Right hindlimb (tissue), 1 donor: ENCODE results near the gene KCNA5.
A peak's percentile ranks its signal among the peaks of the same experiment; 100 is the strongest.

Experiments
- DNase-seq: peaks from one replicate; pipeline ENCODE4 v3.0.0-alpha.2; 2018

KCNA5 gene

DNA sequence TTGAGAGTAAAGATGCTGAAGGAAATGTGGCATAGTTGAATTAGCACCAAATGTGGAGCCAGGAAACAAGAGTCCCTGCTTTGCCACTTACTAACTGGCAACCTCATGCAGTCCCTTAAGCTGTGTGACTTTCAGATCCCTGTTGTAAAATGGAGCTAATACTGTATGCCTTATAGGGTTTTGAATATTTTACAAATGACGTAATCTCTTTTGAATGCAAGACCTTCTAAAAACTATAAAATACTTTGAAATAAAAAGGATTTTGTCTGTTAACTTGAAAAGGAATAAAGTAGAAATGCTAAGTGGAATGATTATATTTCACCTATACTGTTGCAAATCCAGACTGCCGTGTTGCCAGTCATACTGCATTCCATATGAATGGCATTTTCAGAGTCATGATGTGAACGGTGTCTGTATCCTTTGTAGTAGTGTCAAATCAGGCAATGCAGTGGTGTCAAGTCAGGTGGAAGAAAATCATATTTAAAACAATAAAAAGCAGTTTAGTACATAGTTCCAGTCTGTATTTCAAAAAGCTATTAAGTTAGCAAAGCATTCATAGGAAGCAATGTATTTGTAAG lies 21.3 kb downstream of the KCNA5 start:
- DNase-seq: no peak

DNA sequence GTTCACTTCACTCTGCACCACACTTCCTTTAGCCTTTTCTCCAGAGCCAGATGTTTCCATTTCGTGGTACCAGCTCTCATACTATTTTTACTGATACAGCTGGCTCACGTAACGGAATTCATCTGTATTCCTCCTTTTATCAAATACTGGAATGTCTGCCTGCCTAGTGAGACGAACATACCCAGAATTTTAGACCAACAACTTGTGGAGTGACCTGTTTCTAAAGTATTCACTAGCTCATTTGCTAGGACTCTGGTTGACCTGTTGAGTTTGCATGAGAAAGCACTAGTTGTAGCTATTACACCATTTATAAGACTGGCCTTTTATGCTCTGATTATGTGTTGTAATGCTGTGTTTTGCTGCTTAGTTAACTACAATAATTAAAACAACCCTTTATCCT lies 22.6 kb downstream of the KCNA5 start:
- DNase-seq: no peak

DNA sequence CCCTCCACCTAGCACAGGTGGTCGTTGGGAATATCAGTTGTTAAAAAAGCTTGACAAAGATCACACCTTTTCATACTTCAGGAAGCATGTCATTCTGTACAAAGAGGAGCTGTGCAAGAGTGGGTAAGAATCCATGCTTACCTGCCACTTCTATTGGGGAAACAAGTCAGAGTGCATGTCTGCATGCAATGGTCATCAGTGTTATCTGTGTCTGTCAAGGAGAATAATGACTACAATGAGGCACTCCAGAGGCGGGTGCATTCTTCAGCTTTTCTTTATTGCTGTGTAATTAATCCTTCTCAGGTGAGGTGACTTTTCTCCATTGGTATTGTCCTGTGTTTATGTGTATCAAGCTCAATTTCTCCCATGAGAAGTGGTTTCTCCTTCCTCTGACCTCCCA lies 24.4 kb downstream of the KCNA5 start:
- no peak for DNase-seq

DNA sequence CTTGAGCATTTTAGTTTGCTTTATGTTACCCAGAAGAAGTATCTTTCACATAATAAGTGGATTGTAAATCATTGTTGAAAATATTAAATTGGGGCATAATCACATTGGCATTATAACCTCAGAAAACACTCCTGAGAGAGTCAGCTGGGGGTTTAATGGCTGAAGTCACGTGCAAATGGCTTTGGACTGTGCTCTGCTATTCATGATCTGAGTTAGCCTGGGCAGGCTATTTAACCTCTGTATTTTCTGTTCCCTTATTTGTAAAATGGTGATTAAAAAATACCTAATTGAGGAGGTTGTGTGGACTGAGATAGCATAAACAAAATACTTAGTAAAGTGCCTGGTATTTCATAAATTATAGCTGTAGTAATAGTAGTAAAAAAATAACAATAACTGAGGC lies 24.9 kb downstream of the KCNA5 start:
- DNase-seq: no peak

DNA sequence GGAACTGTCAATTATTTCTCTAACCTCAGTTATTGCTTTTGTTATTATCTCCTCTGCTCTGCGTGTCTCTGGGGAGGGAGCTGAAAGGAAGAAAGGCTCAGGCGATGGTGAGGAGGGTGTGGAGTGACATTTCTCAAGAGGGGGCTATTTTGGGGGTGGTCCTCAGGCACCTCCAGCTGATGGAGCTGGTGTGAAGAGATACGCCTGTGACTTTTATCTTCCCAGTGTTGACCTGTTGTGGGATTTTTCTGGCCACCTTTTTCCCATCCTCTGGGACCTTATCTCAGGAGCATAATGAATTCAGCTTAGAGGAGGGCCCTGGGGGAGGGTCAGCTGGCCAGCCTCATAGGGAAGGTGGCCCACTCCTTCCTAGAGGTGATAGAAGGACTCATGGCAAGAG lies 26.4 kb downstream of the KCNA5 start:
- DNase-seq: no peak

DNA sequence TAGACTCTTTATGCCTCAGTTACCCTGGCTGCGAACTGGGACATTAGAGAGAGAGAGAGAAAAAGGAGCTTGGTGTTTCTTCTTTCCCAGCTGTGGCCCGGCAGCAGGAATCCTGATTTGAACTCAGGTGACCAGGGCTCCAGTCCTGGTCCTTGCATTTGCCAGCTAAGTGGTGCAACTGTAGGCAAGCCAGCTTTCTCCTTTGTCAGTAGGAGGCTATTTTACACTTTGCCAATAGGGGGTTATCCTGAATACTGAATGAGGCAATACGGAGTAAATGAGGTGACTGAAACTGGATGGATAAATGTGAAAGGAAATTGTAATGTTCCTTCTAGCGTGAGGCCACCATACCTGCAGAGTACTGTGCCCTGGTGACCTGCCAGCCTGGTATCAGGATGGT lies 27.8 kb downstream of the KCNA5 start:
- no peak for DNase-seq

DNA sequence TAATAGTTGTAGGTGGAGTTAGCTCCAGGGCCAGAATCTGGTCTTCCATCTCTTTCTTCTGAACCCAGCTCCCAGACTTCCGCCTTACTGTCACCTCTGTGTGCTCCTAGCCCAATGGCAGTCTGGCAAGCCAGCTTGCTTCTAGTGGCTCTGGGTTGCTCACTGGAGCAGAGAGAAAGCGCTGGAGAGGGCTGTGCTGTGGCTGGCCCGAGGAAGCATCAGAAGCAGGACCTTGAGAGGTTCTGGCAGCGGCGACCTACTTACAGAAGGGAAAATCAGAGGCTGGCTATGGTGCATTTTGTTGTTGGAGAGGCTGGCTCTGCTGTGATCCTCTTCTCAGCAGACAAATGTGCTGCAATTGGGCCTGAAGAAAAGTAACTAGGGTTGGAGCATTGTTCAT lies 28.6 kb downstream of the KCNA5 start:
- no peak for DNase-seq

DNA sequence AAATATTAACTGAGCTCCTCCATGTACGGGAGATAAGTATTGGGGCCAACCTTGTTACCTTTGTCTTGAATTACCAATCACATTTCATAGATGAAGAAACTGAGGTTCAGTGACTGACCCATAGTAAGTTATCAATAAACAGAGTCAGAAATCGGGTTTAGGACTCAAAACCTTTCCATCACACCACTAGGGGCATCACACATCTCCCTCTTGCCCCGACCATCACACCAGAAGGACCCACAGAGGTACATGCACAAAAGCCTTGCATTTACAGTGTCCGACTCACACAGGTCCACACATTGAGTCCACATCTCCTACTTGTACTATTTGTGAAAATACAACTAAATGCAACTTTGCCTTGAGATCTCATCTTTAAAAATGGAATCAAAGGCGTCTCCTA lies 29.4 kb downstream of the KCNA5 start:
- DNase-seq: no peak

DNA sequence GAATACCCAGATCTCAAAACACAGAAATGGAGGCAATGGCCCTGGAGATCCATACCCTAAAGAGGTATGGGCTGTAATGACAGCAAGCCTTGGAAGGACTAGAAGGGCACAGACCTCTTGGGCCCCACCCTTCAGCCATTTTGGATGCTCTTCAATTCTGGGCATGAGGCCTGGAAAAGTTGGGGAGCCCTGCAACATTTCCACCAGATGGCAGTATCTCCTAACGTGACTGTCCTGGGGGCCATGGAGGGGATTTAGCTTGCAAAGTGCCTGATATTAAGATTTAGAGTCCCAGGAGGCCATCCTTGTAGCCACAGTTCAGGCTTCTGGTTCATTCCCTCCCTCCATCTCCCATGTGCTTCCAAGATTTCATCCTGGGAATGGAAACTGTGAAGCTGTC lies 30.2 kb downstream of the KCNA5 start:
- DNase-seq: no peak

DNA sequence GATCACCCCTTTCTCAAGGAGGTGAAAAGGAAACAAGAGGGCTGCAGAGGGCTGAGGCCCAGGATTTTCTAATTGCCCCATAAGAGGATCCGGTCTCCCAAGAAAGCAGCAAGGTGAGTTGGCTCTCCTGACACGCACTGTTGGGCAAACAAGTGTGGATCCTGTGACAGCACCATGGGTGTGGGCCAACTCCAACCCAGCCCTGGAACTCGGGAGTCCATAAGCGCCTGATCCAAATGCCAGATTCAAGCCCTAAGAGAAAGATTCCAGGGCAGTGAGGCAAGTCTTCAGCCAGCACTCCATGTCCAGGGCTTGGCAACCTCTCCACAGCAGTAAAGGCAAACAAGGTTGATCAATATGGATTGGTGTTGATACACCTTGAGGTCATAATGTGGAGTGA lies 33.1 kb downstream of the KCNA5 start:
- DNase-seq: no peak

DNA sequence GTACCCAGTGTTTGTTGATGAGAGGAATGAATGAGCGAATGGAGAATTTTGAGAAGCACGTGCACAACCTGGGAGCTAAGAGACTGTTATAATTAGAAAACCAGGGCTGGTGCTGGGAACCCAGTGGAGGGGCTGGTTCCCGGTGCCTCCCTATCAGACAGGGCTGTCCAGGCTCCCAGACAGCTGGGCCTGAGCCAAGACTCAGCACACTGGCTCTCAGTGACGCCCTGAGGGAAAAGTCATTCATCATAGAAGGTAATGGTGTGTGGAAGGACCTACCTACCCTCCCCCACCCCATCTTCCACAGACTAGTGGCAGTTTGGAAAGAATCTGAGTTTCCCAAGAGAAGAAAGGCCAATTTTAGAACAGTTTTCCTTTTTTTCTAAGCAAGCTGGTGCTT lies 34.7 kb downstream of the KCNA5 start:
- DNase-seq: no peak

DNA sequence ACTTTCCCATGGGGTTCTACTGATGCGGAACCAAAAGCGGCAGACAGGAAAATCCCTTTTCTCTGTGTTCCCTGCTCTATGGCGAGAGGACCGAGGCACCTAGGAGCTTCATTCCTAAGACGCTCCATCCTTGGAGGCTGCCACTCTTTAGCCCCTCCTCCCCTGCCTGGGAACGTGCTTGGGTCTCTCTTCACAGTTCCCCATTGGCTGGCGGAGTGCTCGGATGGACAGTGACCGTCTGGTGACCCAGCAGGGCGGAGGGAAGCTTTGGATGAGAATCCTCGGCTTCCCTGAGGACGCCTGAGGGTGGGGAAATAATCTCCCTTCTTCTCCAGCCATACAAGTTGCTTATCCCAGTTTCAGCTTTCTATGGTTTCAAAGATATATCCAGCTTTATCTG lies 37.3 kb downstream of the KCNA5 start:
- no peak for DNase-seq

DNA sequence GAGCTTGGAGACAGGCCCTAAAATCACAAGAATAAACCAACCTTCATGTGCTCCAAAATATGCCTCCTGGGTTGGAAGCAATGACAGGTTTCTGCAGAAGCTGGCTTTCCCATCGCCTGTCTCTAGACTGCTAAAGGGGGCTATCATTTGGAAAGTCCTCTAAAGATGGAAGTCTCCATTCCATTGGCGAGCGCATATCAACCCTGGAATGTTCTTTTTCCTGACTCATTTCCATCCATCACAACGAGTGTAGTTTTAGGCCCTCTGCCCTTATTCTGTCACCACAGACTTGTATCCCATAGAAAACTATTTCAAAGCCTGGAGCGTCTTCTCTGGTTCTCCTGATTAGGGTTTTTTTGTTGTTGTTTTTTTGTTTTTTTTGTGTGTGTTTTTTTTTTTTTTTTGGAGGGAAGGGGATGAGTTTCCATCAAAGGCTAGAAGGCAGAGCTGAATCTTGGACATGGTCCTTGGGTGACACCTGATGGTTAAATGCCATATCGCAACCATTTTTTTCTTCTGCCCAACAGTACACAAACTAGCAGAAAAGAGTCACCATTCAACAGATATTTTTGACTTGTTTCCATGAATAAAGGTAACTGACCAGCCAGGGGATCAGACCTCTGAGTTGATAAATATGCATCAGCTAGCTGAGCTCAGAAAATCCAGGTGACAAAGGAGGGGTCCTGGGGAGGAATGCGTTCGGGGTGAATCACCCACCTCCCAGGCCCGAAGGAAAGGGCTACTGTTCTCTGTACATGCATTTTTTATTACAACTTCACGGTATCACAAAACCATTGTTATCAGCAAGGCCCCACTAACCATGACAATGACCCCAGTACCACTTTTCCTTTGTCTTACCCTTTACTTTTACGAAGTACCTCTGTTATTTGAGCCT lies 40.5 kb downstream of the KCNA5 start:
- peak; percentile 58 for DNase-seq

DNA sequence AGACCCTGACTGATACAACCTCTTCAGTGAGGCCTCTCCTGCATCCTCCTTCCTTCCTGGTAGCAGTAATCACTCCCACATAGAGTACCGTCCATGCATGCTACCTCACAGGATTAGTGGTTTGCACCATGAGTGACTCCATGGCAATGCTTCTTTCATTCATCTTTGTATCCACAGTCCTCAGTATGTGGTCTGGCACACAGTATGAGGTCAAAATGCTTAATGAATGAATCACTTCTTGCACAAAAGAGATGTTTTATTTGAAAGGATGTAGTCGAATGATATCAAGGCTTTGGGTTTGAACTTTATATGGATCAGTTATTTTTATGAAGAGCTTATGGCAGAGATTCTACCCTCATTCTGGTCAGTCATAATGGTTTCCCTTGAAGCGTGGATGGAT lies 42.2 kb downstream of the KCNA5 start:
- DNase-seq: no peak

DNA sequence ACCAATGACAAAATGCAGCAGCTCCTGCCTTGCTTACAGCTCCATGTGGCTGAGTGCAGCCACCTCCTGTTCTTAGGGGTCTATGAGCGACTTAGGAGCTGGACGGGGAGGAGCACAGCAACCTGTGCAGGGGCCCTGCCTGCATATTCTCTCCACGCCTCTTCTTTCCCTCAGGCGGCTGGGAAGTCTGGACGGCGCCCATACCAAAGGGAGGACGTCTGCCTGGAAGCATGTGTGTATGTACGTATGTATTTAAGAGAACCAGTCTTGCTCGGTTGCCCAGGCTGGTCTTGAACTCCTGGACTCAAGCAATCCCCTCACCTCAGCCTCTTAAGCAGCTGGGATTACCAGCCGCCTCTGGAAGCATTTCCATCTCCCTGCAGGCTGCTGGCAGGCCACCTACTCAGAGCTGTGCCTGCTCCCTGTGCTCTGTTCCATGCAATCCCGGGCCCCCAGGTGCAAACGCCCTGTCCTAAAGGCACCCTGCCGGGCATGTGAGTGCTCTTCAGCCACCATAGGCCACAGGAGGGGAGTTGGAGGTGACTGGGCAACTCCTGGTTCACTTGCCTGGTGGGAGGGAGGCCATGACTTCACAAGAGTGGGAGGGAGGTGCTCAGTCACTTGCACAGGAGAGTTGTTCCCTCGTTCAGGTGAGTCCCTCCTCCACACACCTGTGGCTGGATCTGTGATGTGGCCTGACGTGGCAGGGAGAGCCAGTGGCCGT lies 44.3 kb downstream of the KCNA5 start:
- DNase-seq: no peak

DNA sequence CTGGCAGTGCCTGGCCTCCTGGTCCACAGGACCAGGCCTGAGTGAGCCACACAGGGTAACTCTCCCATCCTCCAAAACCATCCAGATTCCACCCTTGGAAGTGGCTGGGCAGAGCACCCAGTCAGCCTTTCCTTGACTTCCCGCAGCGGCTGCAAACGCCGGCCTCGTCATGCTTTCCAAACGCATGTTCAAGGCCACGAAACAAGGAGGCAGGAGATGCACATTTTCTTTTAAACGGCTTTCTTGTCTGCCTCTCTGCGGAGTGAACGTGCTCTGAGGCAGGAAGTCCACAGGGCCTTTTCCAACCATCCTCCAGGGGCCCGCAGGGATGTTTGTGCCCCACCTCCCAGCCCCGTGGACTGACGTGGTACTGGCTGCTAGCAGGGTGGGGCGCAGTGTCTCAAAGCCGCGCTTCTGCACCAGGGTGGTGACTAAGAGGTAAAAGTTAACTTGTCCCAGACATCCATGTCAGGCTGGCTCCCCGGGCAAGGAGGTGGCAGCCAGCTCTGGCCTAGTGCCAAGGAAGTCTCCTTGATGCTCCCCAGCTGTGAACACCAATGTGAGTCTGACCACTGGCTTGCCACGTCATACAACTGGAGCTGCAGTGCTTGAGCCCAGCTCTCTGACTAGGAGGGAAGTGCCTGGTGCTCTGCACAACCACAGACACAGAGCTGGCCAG lies 45.0 kb downstream of the KCNA5 start:
- no peak for DNase-seq

DNA sequence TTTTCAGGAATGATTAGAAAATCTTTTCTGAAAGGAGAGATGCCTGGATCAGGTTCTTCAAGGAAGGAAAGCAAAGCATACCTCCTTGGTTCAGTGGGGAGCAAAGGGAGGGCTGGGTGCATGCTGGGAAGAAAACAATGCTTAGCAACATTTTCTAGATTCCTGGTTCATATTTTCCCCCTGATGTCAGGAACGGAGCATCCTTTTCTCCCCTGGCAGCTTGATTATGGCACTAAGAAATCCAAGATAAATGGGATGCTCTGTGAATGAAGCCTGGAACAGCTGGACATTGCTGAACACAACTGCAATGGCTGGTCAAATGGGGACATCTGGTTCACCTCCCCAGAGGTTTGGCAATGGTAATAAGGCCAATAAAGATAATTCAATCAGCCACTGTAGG lies 50.9 kb downstream of the KCNA5 start:
- no peak for DNase-seq

DNA sequence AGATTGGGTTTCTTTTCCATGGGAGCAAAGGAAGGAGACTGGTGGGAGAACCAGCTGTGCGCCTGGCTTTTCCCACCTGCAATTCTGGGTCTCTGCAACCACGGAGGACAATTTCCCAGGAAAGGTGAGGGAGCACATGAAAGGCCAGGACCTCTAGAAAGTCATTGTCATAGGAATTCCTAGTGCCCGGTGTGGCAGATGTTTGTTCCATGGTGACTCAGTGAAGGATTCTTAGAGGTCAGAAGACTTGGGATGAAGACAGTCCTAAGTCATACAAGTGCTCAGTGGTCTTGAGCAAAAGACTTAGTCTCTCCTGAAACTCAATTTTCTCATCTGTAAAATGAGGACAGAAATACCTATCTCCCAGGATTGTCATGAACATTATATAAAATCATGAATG lies 51.3 kb downstream of the KCNA5 start:
- DNase-seq: no peak
